ENCODE results near the gene EGFLAM. TPM values are rescaled to one million over a fixed set of nuclear protein-coding genes. Genes with fewer than 3 reads are reported as not detected.

The EGFLAM gene
- total RNA-seq, 4 donors from 2014 or later, result 6.6 to 13.6 (median 9.8) TPM

DNA sequence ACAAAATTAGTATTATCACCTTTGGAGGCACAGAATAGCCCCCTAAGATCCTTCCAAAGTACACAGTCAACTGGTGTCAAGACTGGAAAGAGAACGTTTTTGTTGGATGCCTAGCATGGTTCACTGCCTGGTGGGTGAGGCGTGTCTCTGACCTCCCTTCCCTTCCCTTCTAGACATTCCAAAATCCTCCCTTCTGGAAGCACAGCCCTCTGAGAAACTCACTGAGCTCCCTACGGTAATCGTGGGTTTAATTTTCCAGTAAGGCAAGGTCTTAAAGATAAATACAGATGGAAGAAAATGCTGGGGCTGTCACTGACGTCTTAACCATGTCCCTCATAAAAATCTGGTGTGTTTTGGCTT lies 159.3 kb downstream of the EGFLAM start:
- no peak for TF ChIP-seq POLR2A (IDR thresholded peaks at IDR 0.05; ENCODE audit: low read depth)
- TF ChIP-seq EP300 (IDR thresholded peaks at IDR 0.05), result no peak
- TF ChIP-seq POLR2AphosphoS5 (IDR thresholded peaks at IDR 0.05), result no peak
- no peak for TF ChIP-seq CTCF (IDR thresholded peaks at IDR 0.05)
- H3K4me3 ChIP-seq, result no peak overlapping the region
- H3K27ac ChIP-seq (replicated peaks in 1 of 4), result no peak overlapping the region
- intact Hi-C loops (cut with DNase I), result no loop called here
- H3K9me3 ChIP-seq, result no peaks in the 10 kb centered on the region
- peaks cover 0 to 16% (median 15%) of the 10 kb centered on the region in 4 donors for H3K4me1 ChIP-seq
- H3K27me3 ChIP-seq, result no peaks in the 10 kb centered on the region
- 63% methylated on average over 5 of the region's 5 CpGs for WGBS
- DNase-seq (ENCODE audit: extremely low spot score), result no peak
- no peaks in the 10 kb centered on the region for H3K36me3 ChIP-seq

GRCh38 chr5:38420246-38420645 lies 161.9 kb downstream of the EGFLAM start:
- no peaks in the 10 kb centered on the region for H3K9me3 ChIP-seq
- H3K27me3 ChIP-seq, result no peaks in the 10 kb centered on the region
- H3K4me1 ChIP-seq, result no peaks in the 10 kb centered on the region
- DNase-seq (ENCODE audit: extremely low spot score), result no peak
- intact Hi-C loops (cut with DNase I), result no loop called here
- TF ChIP-seq POLR2AphosphoS5 (IDR thresholded peaks at IDR 0.05) (no peak), CTCF (IDR thresholded peaks at IDR 0.05) (no peak), POLR2A (IDR thresholded peaks at IDR 0.05; ENCODE audit: low read depth) (no peak), EP300 (IDR thresholded peaks at IDR 0.05) (no peak)
- H3K27ac ChIP-seq (replicated peaks in 1 of 4), result no peak overlapping the region
- 100% methylated on average over 2 of the region's 2 CpGs for WGBS
- H3K4me3 ChIP-seq, result no peak overlapping the region
- no peaks in the 10 kb centered on the region for H3K36me3 ChIP-seq

GRCh38 chr5:38420691-38421390 lies 162.5 kb downstream of the EGFLAM start:
- no peak for DNase-seq (ENCODE audit: extremely low spot score)
- no peaks in the 10 kb centered on the region for H3K27me3 ChIP-seq
- WGBS, result 55% methylated on average over 6 of the region's 6 CpGs
- no peaks in the 10 kb centered on the region for H3K36me3 ChIP-seq
- no peaks in the 10 kb centered on the region for H3K4me1 ChIP-seq
- H3K27ac ChIP-seq (replicated peaks in 1 of 4), result no peak overlapping the region
- TF ChIP-seq CTCF (IDR thresholded peaks at IDR 0.05), result peak; percentile 69 to 81 (median 74)
- TF ChIP-seq EP300 (IDR thresholded peaks at IDR 0.05), result no peak
- intact Hi-C loops (cut with DNase I), result no loop called here
- no peak overlapping the region for H3K4me3 ChIP-seq
- no peaks in the 10 kb centered on the region for H3K9me3 ChIP-seq

- no peak for DNase-seq (ENCODE audit: extremely low spot score)
- intact Hi-C loops (cut with DNase I), result no loop called here
- 93% methylated on average over 1 of the region's 1 CpG for WGBS
- H3K27ac ChIP-seq (replicated peaks in 1 of 4), result no peak overlapping the region
- H3K36me3 ChIP-seq, result no peaks in the 10 kb centered on the region
- no peaks in the 10 kb centered on the region for H3K4me1 ChIP-seq
- TF ChIP-seq POLR2AphosphoS5 (IDR thresholded peaks at IDR 0.05) (no peak), CTCF (IDR thresholded peaks at IDR 0.05) (no peak), POLR2A (IDR thresholded peaks at IDR 0.05; ENCODE audit: low read depth) (no peak), EP300 (IDR thresholded peaks at IDR 0.05) (no peak)
- H3K27me3 ChIP-seq, result no peaks in the 10 kb centered on the region
- no peak overlapping the region for H3K4me3 ChIP-seq
- H3K9me3 ChIP-seq, result no peaks in the 10 kb centered on the region
These were observed 164.3 kb downstream of the EGFLAM start for GRCh38 chr5:38422622-38423021.

Measured in esophagus muscularis mucosa (tissue), 4 donors.